HepG2 (cell line): ENCODE measurements around the gene NANOS1. TPM values are rescaled to one million over a fixed set of nuclear protein-coding genes. Genes with fewer than 3 reads are reported as not detected.

ENCODE experiments used
- CEBPG ChIP-seq: IDR thresholded peaks from 2 replicates; pipeline ENCODE4 v1.6.1; 2016
- DPF2 ChIP-seq: sonication (generic); formaldehyde crosslinking; IDR thresholded peaks from 2 replicates; pipeline ENCODE4 v1.4.0; 2020; ENCODE audit warnings: mild to moderate bottlenecking, low read depth, missing genetic modification reagents, borderline replicate concordance
- KDM4B ChIP-seq: sonication (generic); formaldehyde crosslinking; IDR thresholded peaks from 2 replicates; pipeline ENCODE4 v1.4.0; 2020; ENCODE audit warnings: missing genetic modification reagents
- KIAA2018 ChIP-seq: sonication (generic); formaldehyde crosslinking; IDR thresholded peaks from 2 replicates; pipeline ENCODE4 v1.5.0; 2020; ENCODE audit warnings: mild to moderate bottlenecking, missing genetic modification reagents, borderline replicate concordance
- MAZ ChIP-seq, 2 experiments: sonication (generic) in 1 of 2; formaldehyde crosslinking in 1 of 2; IDR thresholded peaks; 2 replicates each; pipeline versions ENCODE4 v1.5.0 to v1.6.1; 2012 to 2020; ENCODE audit warnings: low read depth in 2 of 2, mild to moderate bottlenecking in 2 of 2, borderline replicate concordance in 1 of 2, improper control_type of control experiment in 1 of 2, low read length in 1 of 2, missing genetic modification reagents in 1 of 2, moderate library complexity in 1 of 2
- MEIS2 ChIP-seq: sonication (generic); formaldehyde crosslinking; IDR thresholded peaks from 2 replicates; pipeline ENCODE4 v1.9.0; 2021; ENCODE audit warnings: mild to moderate bottlenecking, missing genetic modification reagents
- NR3C1 ChIP-seq: sonication (generic); formaldehyde crosslinking; IDR thresholded peaks from 2 replicates; pipeline ENCODE4 v1.4.0; 2020; ENCODE audit warnings: missing genetic modification reagents
- PRPF4 ChIP-seq: fragments of 200-400 bp; formaldehyde crosslinking; IDR thresholded peaks from 2 replicates; pipeline ENCODE4 v1.6.1; 2016; ENCODE audit warnings: low read length, low read depth; ENCODE audit not compliant: poor library complexity, severe bottlenecking
- SALL2 ChIP-seq: sonication (generic); formaldehyde crosslinking; IDR thresholded peaks from 2 replicates; pipeline ENCODE4 v1.8.1; 2023; ENCODE audit warnings: mild to moderate bottlenecking, missing genetic modification reagents, inconsistent platforms
- SKIL ChIP-seq: sonication (generic); formaldehyde crosslinking; IDR thresholded peaks from 2 replicates; pipeline ENCODE4 v1.8.0; 2022; ENCODE audit warnings: missing genetic modification reagents, mild to moderate bottlenecking, moderate library complexity, borderline replicate concordance
- SOX5 ChIP-seq: IDR thresholded peaks from 2 replicates; pipeline ENCODE4 v1.6.1; 2016; ENCODE audit warnings: borderline replicate concordance
- ZFP37 ChIP-seq: sonication (generic); formaldehyde crosslinking; IDR thresholded peaks from 2 replicates; pipeline ENCODE4 v1.4.0; 2020; ENCODE audit warnings: missing genetic modification reagents, borderline replicate concordance
- ZFYVE20 ChIP-seq: sonication (generic); formaldehyde crosslinking; IDR thresholded peaks from 2 replicates; pipeline ENCODE4 v1.8.0; 2023; ENCODE audit warnings: low read depth, mild to moderate bottlenecking, moderate library complexity, missing genetic modification reagents, borderline replicate concordance
- ZNF333 ChIP-seq: sonication (generic); formaldehyde crosslinking; IDR thresholded peaks from 2 replicates; pipeline ENCODE4 v1.4.0; 2020; ENCODE audit warnings: mild to moderate bottlenecking, missing genetic modification reagents, borderline replicate concordance
- ZNF382 ChIP-seq: sonication (generic); formaldehyde crosslinking; IDR thresholded peaks from 2 replicates; pipeline ENCODE4 v1.5.0; 2020; ENCODE audit warnings: missing genetic modification reagents, mild to moderate bottlenecking, borderline replicate concordance
- ZNF674 ChIP-seq: sonication (generic); formaldehyde crosslinking; IDR thresholded peaks from 2 replicates; pipeline ENCODE4 v1.5.0; 2020; ENCODE audit warnings: low read depth, mild to moderate bottlenecking, missing genetic modification reagents
- polyA plus RNA-seq, 8 experiments: library from polyadenylated mRNA; depleted of rRNA in 3 of 8; stranded (reverse) in 7 of 8; unstranded in 1 of 8; fragments of >200 nt; fragmentation: Illumina TruSeq in 4 of 8; extraction: Trizol in 4 of 8; gene quantifications; 2 replicates each; pipeline versions ENCODE4 v1.2.1 to v1.2.3, GENCODE V29; 2011 to 2016; ENCODE audit warnings: low read depth in 4 of 8, missing spikeins in 1 of 8, mixed read lengths in 1 of 8; ENCODE audit not compliant: insufficient read depth in 1 of 8
- total RNA-seq, 5 experiments: library from RNA; depleted of rRNA; stranded (reverse); fragments of >200 nt; fragmentation: Illumina TruSeq; extraction: Trizol; gene quantifications; 2 replicates each; pipeline ENCODE4 v1.2.3, GENCODE V29; 2016; ENCODE audit warnings: low read depth in 1 of 5

NANOS1 gene
- total and polyA plus RNA-seq, 2 of the 13 experiments (the other 11 are each of a cell fraction or from before 2014, with no cell fraction given): 1.7 to 2.2 TPM

- TF ChIP-seq SALL2 (CRISPR knock-in tag) (no peak), KDM4B (CRISPR knock-in tag) (no peak), CEBPG (CRISPR knock-in tag) (no peak), DPF2 (CRISPR knock-in tag) (no peak), ZNF674 (CRISPR knock-in tag) (no peak), MAZ (IDR thresholded peaks at IDR 0.05; ENCODE audit: borderline replicate concordance, low read depth, low read length) (no peak), MAZ (CRISPR knock-in tag; IDR thresholded peaks at IDR 0.05; ENCODE audit: low read depth) (peak; percentile 19; the same call in 1 of the 2 replicates), ZFYVE20 (no peak), NR3C1 (CRISPR knock-in tag) (no peak), SKIL (CRISPR knock-in tag) (no peak), SOX5 (CRISPR knock-in tag) (no peak), ZNF382 (no peak), KIAA2018 (CRISPR knock-in tag) (no peak), PRPF4 (no peak), ZNF333 (CRISPR knock-in tag) (no peak), ZFP37 (CRISPR knock-in tag) (no peak), MEIS2 (CRISPR knock-in tag) (no peak)
Measured at GRCh38 chr10:119029613-119030420, at the start of gene NANOS1 (continued).
